Liver (tissue), 9 donors: Measurements from ENCODE around the gene CDC42EP2. TPM values are rescaled to one million over a fixed set of nuclear protein-coding genes. Genes with fewer than 3 reads are reported as not detected.
"Not testable (repeated sequence)": the region's sequence is repeated elsewhere in the genome, so short reads cannot be mapped to it uniquely, and the experiment has no call there.

Source experiments
- DNase-seq: peaks from one replicate; pipeline ENCODE4 v3.0.0-alpha.2; 2017; ENCODE audit warnings: low spot score
- H3K27ac ChIP-seq, 2 donors: one replicate each; pipeline ENCODE4 v1.7.0; 2013; ENCODE audit warnings: inconsistent platforms in 2 of 2, low read length in 2 of 2, control low read depth in 1 of 2, low read depth in 1 of 2, mild to moderate bottlenecking in 1 of 2
- H3K27me3 ChIP-seq, 4 donors: one replicate each; pipeline versions ENCODE4 v1.6.1 to v1.7.0; 2013; ENCODE audit warnings: low read length in 3 of 4, inconsistent platforms in 1 of 4, mild to moderate bottlenecking in 1 of 4, moderate library complexity in 1 of 4; ENCODE audit not compliant: control insufficient read depth in 4 of 4, insufficient read depth in 4 of 4
- H3K36me3 ChIP-seq, 4 donors: one replicate each; pipeline versions ENCODE4 v1.6.1 to v1.7.0; 2013; ENCODE audit warnings: low read length in 3 of 4, mild to moderate bottlenecking in 3 of 4, low read depth in 1 of 4, moderate library complexity in 1 of 4; ENCODE audit not compliant: control insufficient read depth in 4 of 4, insufficient read depth in 3 of 4
- H3K4me1 ChIP-seq, 4 donors: one replicate each; pipeline versions ENCODE4 v1.6.1 to v1.7.0; 2013; ENCODE audit warnings: low read length in 3 of 4, mild to moderate bottlenecking in 3 of 4, moderate library complexity in 1 of 4; ENCODE audit not compliant: control insufficient read depth in 4 of 4, insufficient read depth in 4 of 4
- H3K4me3 ChIP-seq, 3 donors: one replicate each; pipeline versions ENCODE4 v1.6.1 to v1.7.0; 2013; ENCODE audit warnings: low read length in 3 of 3, control low read depth in 1 of 3, low read depth in 1 of 3, mild to moderate bottlenecking in 1 of 3
- H3K9ac ChIP-seq, 2 donors: one replicate each; pipeline ENCODE4 v1.7.0; 2013; ENCODE audit warnings: low read length in 2 of 2, mild to moderate bottlenecking in 2 of 2, moderate library complexity in 2 of 2, control low read depth in 1 of 2, low read depth in 1 of 2
- H3K9me3 ChIP-seq, 4 donors: one replicate each; pipeline versions ENCODE4 v1.6.1 to v1.7.0; 2013; ENCODE audit warnings: low read length in 3 of 4; ENCODE audit not compliant: control insufficient read depth in 4 of 4
- ATF3 ChIP-seq: IDR thresholded peaks from 2 replicates; pipeline ENCODE4 v1.6.1; 2016; ENCODE audit warnings: antibody characterized with exemption
- CTCF ChIP-seq: fragments of 150-350 bp; IDR thresholded peaks from 2 replicates; pipeline ENCODE4 v1.5.1; 2017; ENCODE audit warnings: improper control_type of control experiment, low read depth, low read length; ENCODE audit not compliant: missing input control
- EGR1 ChIP-seq, 2 donors: IDR thresholded peaks; 2 replicates each; pipeline ENCODE4 v1.6.1; 2016 to 2018; ENCODE audit warnings: antibody characterized with exemption in 2 of 2, low read depth in 2 of 2
- FOXA1 ChIP-seq: IDR thresholded peaks from 2 replicates; pipeline ENCODE4 v1.6.1; 2016; ENCODE audit warnings: antibody characterized with exemption
- FOXA2 ChIP-seq: IDR thresholded peaks from 2 replicates; pipeline ENCODE4 v1.6.1; 2016; ENCODE audit warnings: antibody characterized with exemption
- GABPA ChIP-seq, 2 donors: IDR thresholded peaks in 1 of 2; conservative IDR thresholded peaks in 1 of 2; 2 replicates each; pipeline ENCODE4 v1.6.1; 2016; ENCODE audit warnings: antibody characterized with exemption in 2 of 2, mild to moderate bottlenecking in 1 of 2, moderate library complexity in 1 of 2
- HNF4A ChIP-seq, 2 donors: conservative IDR thresholded peaks; 2 replicates each; pipeline ENCODE4 v1.6.1; 2016; ENCODE audit warnings: antibody characterized with exemption in 2 of 2, mild to moderate bottlenecking in 2 of 2
- HNF4G ChIP-seq: IDR thresholded peaks from 2 replicates; pipeline ENCODE4 v1.6.1; 2016; ENCODE audit warnings: antibody characterized with exemption
- JUND ChIP-seq, 2 donors: IDR thresholded peaks; 2 replicates each; pipeline ENCODE4 v1.6.1; 2016; ENCODE audit warnings: antibody characterized with exemption in 2 of 2
- MAX ChIP-seq: IDR thresholded peaks from 2 replicates; pipeline ENCODE4 v1.6.1; 2016; ENCODE audit warnings: antibody characterized with exemption
- NR2F2 ChIP-seq: IDR thresholded peaks from 2 replicates; pipeline ENCODE4 v1.6.1; 2016; ENCODE audit warnings: antibody characterized with exemption
- RAD21 ChIP-seq, 2 donors: IDR thresholded peaks; 2 replicates each; pipeline ENCODE4 v1.6.1; 2016; ENCODE audit warnings: antibody characterized with exemption in 2 of 2, mild to moderate bottlenecking in 2 of 2
- REST ChIP-seq: IDR thresholded peaks from 2 replicates; pipeline ENCODE4 v1.6.1; 2016; ENCODE audit warnings: antibody characterized with exemption, mild to moderate bottlenecking
- RXRA ChIP-seq, 2 donors: IDR thresholded peaks; 2 replicates each; pipeline ENCODE4 v1.6.1; 2017 to 2018; ENCODE audit warnings: antibody characterized with exemption in 2 of 2, mild to moderate bottlenecking in 1 of 2
- SP1 ChIP-seq: IDR thresholded peaks from 2 replicates; pipeline ENCODE4 v1.6.1; 2018; ENCODE audit warnings: antibody characterized with exemption, mild to moderate bottlenecking
- TAF1 ChIP-seq: conservative IDR thresholded peaks from 2 replicates; pipeline ENCODE4 v1.6.1; 2016; ENCODE audit warnings: antibody characterized with exemption, mild to moderate bottlenecking
- YY1 ChIP-seq: IDR thresholded peaks from 2 replicates; pipeline ENCODE4 v1.6.1; 2016; ENCODE audit warnings: antibody characterized with exemption, mild to moderate bottlenecking
- ZBTB33 ChIP-seq: IDR thresholded peaks from 2 replicates; pipeline ENCODE4 v1.6.1; 2016; ENCODE audit warnings: antibody characterized with exemption
- WGBS: extraction: QIAGEN DNeasy Blood & Tissue Kit; methylation state at CpG from one replicate; pipeline ENCODE4 v1.1.7; 2013; 5-methylcytosine and 5-hydroxymethylcytosine counted together
- polyA plus RNA-seq, 2 donors: library from polyadenylated mRNA; stranded (reverse) in 1 of 2; unstranded in 1 of 2; fragments of 200-250 nt in 1 of 2; fragments of >200 nt in 1 of 2; fragmentation: Nextera tagmentation in 1 of 2; extraction: Ambion mirVana in 1 of 2; gene quantifications; one replicate each; pipeline versions ENCODE4 v1.2.1 to v1.2.3, GENCODE V29; 2013 to 2015
- total RNA-seq, 2 donors: library from RNA; depleted of rRNA; stranded (reverse); fragments of >200 nt; gene quantifications; one replicate each; pipeline ENCODE4 v1.2.3, GENCODE V29; 2014
- donor health status: healthy.
- donor health status: healthy.
- donor health status: healthy.
- donor health status: healthy.
- donor health status: healthy.

CDC42EP2 gene
- total and polyA plus RNA-seq, 4 donors: 1.8 to 3.4 (median 1.9) TPM

GRCh38 chr11:65330544-65330943, 15.9 kb downstream of the CDC42EP2 start:
- DNase-seq: no peak

GRCh38 chr11:65332591-65332990, 17.9 kb downstream of the CDC42EP2 start:
- not testable (repeated sequence) for H3K9ac ChIP-seq, DNase-seq

More at GRCh38 chr11:65330544-65330943, 15.9 kb downstream of the CDC42EP2 start:
- peaks cover 4 to 14% (median 14%) of the 10 kb centered on the region in 4 donors for H3K4me1 ChIP-seq
- WGBS: 82% methylated on average over 7 of the region's 7 CpGs
- H3K9ac ChIP-seq: no peak overlapping the region
- no peaks in the 10 kb centered on the region for H3K36me3 ChIP-seq
- H3K4me3 ChIP-seq: no peak overlapping the region
- no peak for TF ChIP-seq FOXA2
- no peak for TF ChIP-seq RAD21 (IDR thresholded peaks at IDR 0.05)
- no peak for TF ChIP-seq EGR1 (IDR thresholded peaks at IDR 0.05; ENCODE audit: low read depth in 2 of 2)
- no peak for TF ChIP-seq YY1
- TF ChIP-seq ATF3: no peak
- no peak for TF ChIP-seq REST
- TF ChIP-seq MAX: no peak
- TF ChIP-seq TAF1: no peak
- TF ChIP-seq NR2F2: no peak
- no peak for TF ChIP-seq ZBTB33
- TF ChIP-seq HNF4G: no peak
- TF ChIP-seq RXRA (IDR thresholded peaks at IDR 0.05): no peak
- TF ChIP-seq FOXA1: no peak
- no peak for TF ChIP-seq HNF4A (conservative IDR thresholded peaks at IDR 0.05)
- TF ChIP-seq CTCF: no peak
- no peak for TF ChIP-seq SP1
- no peak for TF ChIP-seq JUND (IDR thresholded peaks at IDR 0.05)
- no peak for TF ChIP-seq GABPA (IDR thresholded peaks at IDR 0.05 in 1 of 2, conservative IDR thresholded peaks at IDR 0.05 in 1 of 2)
- H3K9me3 ChIP-seq: no peaks in the 10 kb centered on the region
- no peaks in the 10 kb centered on the region for H3K27me3 ChIP-seq
- H3K27ac ChIP-seq: no peak overlapping the region

More at GRCh38 chr11:65332591-65332990, 17.9 kb downstream of the CDC42EP2 start:
- not testable (repeated sequence) for H3K4me3 ChIP-seq, H3K27ac ChIP-seq, H3K9me3 ChIP-seq, H3K27me3 ChIP-seq, H3K36me3 ChIP-seq
- H3K4me1 ChIP-seq: peaks cover 4 to 15% (median 14%) of the 10 kb centered on the region in 4 donors
- WGBS: 90% methylated on average over 9 of the region's 9 CpGs
